HEK293T (cell line): Measurements from ENCODE around the gene SMG6.

Source experiments
- FOXM1 ChIP-seq: fragments of 450-650 bp; IDR thresholded peaks from 2 replicates; pipeline ENCODE4 v1.6.1; 2017; ENCODE audit warnings: mild to moderate bottlenecking, borderline replicate concordance
- L3MBTL2 ChIP-seq: fragments of 450-650 bp; conservative IDR thresholded peaks from 2 replicates; pipeline ENCODE4 v1.6.1; 2016; ENCODE audit warnings: mild to moderate bottlenecking
- SP1 ChIP-seq: fragments of 450-650 bp; IDR thresholded peaks from 2 replicates; pipeline ENCODE4 v1.6.1; 2017
- ZNF384 ChIP-seq: fragments of 450-650 bp; IDR thresholded peaks from 2 replicates; pipeline ENCODE4 v1.6.1; 2016

GRCh38 chr17:2138318-2138717, 165.3 kb downstream of the SMG6 start:
- TF ChIP-seq FOXM1 (no peak), SP1 (no peak), ZNF384 (no peak), L3MBTL2 (no peak)
